Astrocyte (in vitro differentiated cells and primary cell): ENCODE results near the gene DNAAF5. TPM values are rescaled to one million over a fixed set of nuclear protein-coding genes. Genes with fewer than 3 reads are reported as not detected.

Experiments used
- DNase-seq: peaks from one replicate; pipeline ENCODE4 v3.0.0-alpha.2; 2010; ENCODE audit warnings: low read depth
- FAIRE-seq: peaks from 2 replicates; lab custom pipeline; 2011; peaks lifted over from hg19 to GRCh38; lab: Jason Lieb, UNC
- H2AFZ ChIP-seq: 2 replicates; pipeline ENCODE4 v1.6.0; 2012; ENCODE audit warnings: low read depth, low read length, inconsistent platforms
- H3K27ac ChIP-seq: 2 replicates; pipeline ENCODE4 v1.5.1; 2011; ENCODE audit warnings: low read depth, low read length, inconsistent platforms
- H3K27me3 ChIP-seq: 2 replicates; pipeline ENCODE4 v1.6.0; 2011; ENCODE audit warnings: low read length, inconsistent platforms; ENCODE audit not compliant: insufficient read depth
- H3K36me3 ChIP-seq: 2 replicates; pipeline ENCODE4 v1.5.1; 2011; ENCODE audit warnings: low read length, inconsistent platforms; ENCODE audit not compliant: insufficient read depth
- H3K4me1 ChIP-seq: 2 replicates; pipeline ENCODE4 v1.5.1; 2011; ENCODE audit warnings: low read length, inconsistent platforms; ENCODE audit not compliant: insufficient read depth
- H3K4me2 ChIP-seq: 2 replicates; pipeline ENCODE4 v1.6.0; 2012; ENCODE audit warnings: low read length, inconsistent platforms
- H3K4me3 ChIP-seq: 2 replicates; pipeline ENCODE4 v1.5.1; 2011; ENCODE audit warnings: low read depth, mild to moderate bottlenecking, low read length, inconsistent platforms; ENCODE audit not compliant: insufficient read depth
- H3K79me2 ChIP-seq: 2 replicates; pipeline ENCODE4 v1.6.0; 2012; ENCODE audit warnings: mild to moderate bottlenecking, low read length, inconsistent platforms; ENCODE audit not compliant: insufficient read depth
- H3K9ac ChIP-seq: 2 replicates; pipeline ENCODE4 v1.6.0; 2012; ENCODE audit warnings: mild to moderate bottlenecking, low read length, inconsistent platforms
- H3K9me3 ChIP-seq: 2 replicates; pipeline ENCODE4 v1.5.1; 2012; ENCODE audit warnings: low read depth, mild to moderate bottlenecking, low read length, inconsistent platforms; ENCODE audit not compliant: insufficient read depth
- H4K20me1 ChIP-seq: 2 replicates; pipeline ENCODE4 v1.6.0; 2012; ENCODE audit warnings: low read length, inconsistent platforms; ENCODE audit not compliant: insufficient read depth
- H3K27ac Mint-ChIP-seq: one replicate; pipeline ENCODE4 v1.8.0; 2021; ENCODE audit warnings: mild to moderate bottlenecking, mixed read lengths; ENCODE audit not compliant: unreplicated experiment
- H3K27me3 Mint-ChIP-seq: one replicate; pipeline ENCODE4 v1.8.0; 2021; ENCODE audit warnings: low read depth, mixed read lengths; ENCODE audit not compliant: unreplicated experiment
- H3K36me3 Mint-ChIP-seq: one replicate; pipeline ENCODE4 v1.8.0; 2021; ENCODE audit warnings: low read depth, mixed read lengths; ENCODE audit not compliant: unreplicated experiment
- H3K4me1 Mint-ChIP-seq: one replicate; pipeline ENCODE4 v1.8.0; 2021; ENCODE audit warnings: low read depth, mixed read lengths; ENCODE audit not compliant: unreplicated experiment
- H3K4me3 Mint-ChIP-seq: one replicate; pipeline ENCODE4 v1.8.0; 2021; ENCODE audit warnings: mild to moderate bottlenecking, moderate library complexity, mixed read lengths; ENCODE audit not compliant: unreplicated experiment
- H3K9me3 Mint-ChIP-seq: one replicate; pipeline ENCODE4 v1.8.0; 2021; ENCODE audit warnings: mild to moderate bottlenecking, mixed read lengths; ENCODE audit not compliant: unreplicated experiment
- CTCF ChIP-seq: IDR thresholded peaks from 2 replicates; pipeline ENCODE4 v1.5.1; 2011; ENCODE audit warnings: low read depth, mild to moderate bottlenecking, inconsistent platforms, low read length, moderate library complexity; ENCODE audit not compliant: insufficient read depth
- EZH2 ChIP-seq: IDR thresholded peaks from 2 replicates; pipeline ENCODE4 v1.6.1; 2012; ENCODE audit warnings: mild to moderate bottlenecking, low read length, inconsistent platforms; ENCODE audit not compliant: insufficient read depth
- total RNA-seq: library from RNA; stranded (reverse); gene quantifications from 2 replicates; pipeline ENCODE4 v1.2.1, GENCODE V29; 2021

DNAAF5 gene
- total RNA-seq, 1 donor from 2014 or later, result 24.5 TPM

- H3K36me3 ChIP-seq, result peaks cover 14% of the 10 kb centered on the region
- H3K36me3 Mint-ChIP-seq, result peaks cover 24% of the 10 kb centered on the region
Observed at GRCh38 chr7:780081-780480, 53.6 kb downstream of the DNAAF5 start.

GRCh38 chr7:780516-780915 lies 54.0 kb downstream of the DNAAF5 start:
- H2AFZ ChIP-seq, result no peak overlapping the region
- no peaks in the 10 kb centered on the region for H3K4me1 Mint-ChIP-seq
- H3K4me1 ChIP-seq, result peaks cover 31% of the 10 kb centered on the region
- H3K4me3 ChIP-seq, result no peak overlapping the region
- H3K27me3 ChIP-seq, result no peaks in the 10 kb centered on the region
- H3K27ac Mint-ChIP-seq, result no peak overlapping the region
- no peak overlapping the region for H3K27ac ChIP-seq
- H4K20me1 ChIP-seq, result peaks cover 8% of the 10 kb centered on the region
- H3K9me3 ChIP-seq, result no peaks in the 10 kb centered on the region
- DNase-seq (no peak), FAIRE-seq (no peak)
- no peaks in the 10 kb centered on the region for H3K27me3 Mint-ChIP-seq
- no peak overlapping the region for H3K9ac ChIP-seq
- peaks cover 25% of the 10 kb centered on the region for H3K36me3 Mint-ChIP-seq
- H3K9me3 Mint-ChIP-seq, result no peaks in the 10 kb centered on the region
- H3K79me2 ChIP-seq, result no peaks in the 10 kb centered on the region
- no peak overlapping the region for H3K4me3 Mint-ChIP-seq
- H3K4me2 ChIP-seq, result no peak overlapping the region
- peaks cover 12% of the 10 kb centered on the region for H3K36me3 ChIP-seq
- TF ChIP-seq CTCF, result no peak
- no peak for TF ChIP-seq EZH2

More at GRCh38 chr7:780081-780480, 53.6 kb downstream of the DNAAF5 start:
- no peak overlapping the region for H3K4me2 ChIP-seq
- no peaks in the 10 kb centered on the region for H3K9me3 ChIP-seq
- no peak overlapping the region for H2AFZ ChIP-seq
- FAIRE-seq (no peak), DNase-seq (no peak)
- Mint-ChIP-seq H3K27me3 (no peaks in the 10 kb centered on the region), H3K4me3 (no peak overlapping the region), H3K27ac (no peak overlapping the region), H3K4me1 (no peaks in the 10 kb centered on the region), H3K9me3 (no peaks in the 10 kb centered on the region)
- no peaks in the 10 kb centered on the region for H3K79me2 ChIP-seq
- H3K27me3 ChIP-seq, result no peaks in the 10 kb centered on the region
- no peak overlapping the region for H3K9ac ChIP-seq
- peaks cover 31% of the 10 kb centered on the region for H3K4me1 ChIP-seq
- no peak overlapping the region for H3K4me3 ChIP-seq
- H3K27ac ChIP-seq, result no peak overlapping the region
- H4K20me1 ChIP-seq, result peaks cover 8% of the 10 kb centered on the region
- TF ChIP-seq EZH2, result no peak
- TF ChIP-seq CTCF, result no peak

GRCh38 chr7:781186-781849 lies 54.8 kb downstream of the DNAAF5 start:
- DNase-seq, result no peak
- Mint-ChIP-seq H3K27ac (no peak overlapping the region), H3K4me3 (no peak overlapping the region), H3K4me1 (no peaks in the 10 kb centered on the region), H3K27me3 (no peaks in the 10 kb centered on the region), H3K36me3 (peaks cover 25% of the 10 kb centered on the region), H3K9me3 (no peaks in the 10 kb centered on the region)
- no peak overlapping the region for H3K27ac ChIP-seq
- no peak overlapping the region for H3K4me3 ChIP-seq
- TF ChIP-seq EZH2 (no peak), CTCF (no peak)
- H3K9me3 ChIP-seq, result no peaks in the 10 kb centered on the region
- peaks cover 8% of the 10 kb centered on the region for H4K20me1 ChIP-seq
- H3K4me1 ChIP-seq, result peaks cover 30% of the 10 kb centered on the region
- peak overlapping the region; percentile 31 for H2AFZ ChIP-seq
- H3K79me2 ChIP-seq, result no peaks in the 10 kb centered on the region
- no peak for FAIRE-seq
- H3K4me2 ChIP-seq, result peak overlapping the region; percentile 30
- H3K9ac ChIP-seq, result no peak overlapping the region
- peaks cover 9% of the 10 kb centered on the region for H3K36me3 ChIP-seq
- no peaks in the 10 kb centered on the region for H3K27me3 ChIP-seq
